KMS-11 (cell line): ENCODE results near the gene MINDY4B.

Experiments
- H2AFZ ChIP-seq: fragments of 200-600 bp; sonication (generic); 2 replicates; pipeline ENCODE4 v1.6.1; 2016; ENCODE audit warnings: antibody characterized with exemption, mixed run types, low read depth
- H3K27ac ChIP-seq: fragments of 200-600 bp; sonication (generic); 2 replicates; pipeline ENCODE4 v1.6.1; 2016; ENCODE audit warnings: mild to moderate bottlenecking, mixed run types
- H3K27me3 ChIP-seq: fragments of 200-600 bp; sonication (generic); 2 replicates; pipeline ENCODE4 v1.6.1; 2017; ENCODE audit warnings: mild to moderate bottlenecking, low read depth, mixed run types, moderate library complexity; ENCODE audit not compliant: insufficient read depth
- H3K36me3 ChIP-seq: fragments of 200-600 bp; sonication (generic); 2 replicates; pipeline ENCODE4 v1.6.1; 2017; ENCODE audit warnings: mild to moderate bottlenecking, mixed run types; ENCODE audit not compliant: insufficient read depth
- H3K4me1 ChIP-seq: fragments of 200-600 bp; sonication (generic); 2 replicates; pipeline ENCODE4 v1.6.1; 2016; ENCODE audit warnings: mild to moderate bottlenecking, low read depth, mixed run types; ENCODE audit not compliant: poor library complexity, severe bottlenecking
- H3K4me2 ChIP-seq: fragments of 200-600 bp; sonication (generic); 2 replicates; pipeline ENCODE4 v1.7.0; 2016; ENCODE audit warnings: mild to moderate bottlenecking, mixed run types
- H3K4me3 ChIP-seq: fragments of 200-600 bp; sonication (generic); IDR thresholded peaks from 2 replicates; pipeline ENCODE4 v1.6.1; 2017; ENCODE audit warnings: low read depth, low read length, mixed read lengths; ENCODE audit not compliant: insufficient read depth
- H3K79me2 ChIP-seq: fragments of 200-600 bp; sonication (generic); 2 replicates; pipeline ENCODE4 v1.6.1; 2016; ENCODE audit warnings: low read depth, mixed run types; ENCODE audit not compliant: insufficient read depth
- H3K9ac ChIP-seq: fragments of 200-600 bp; sonication (generic); 2 replicates; pipeline ENCODE4 v1.6.1; 2016; ENCODE audit warnings: mild to moderate bottlenecking, mixed run types
- H4K20me1 ChIP-seq: fragments of 200-600 bp; sonication (generic); 2 replicates; pipeline ENCODE4 v1.6.1; 2016; ENCODE audit warnings: mild to moderate bottlenecking, mixed run types; ENCODE audit not compliant: insufficient read depth
- CTCF ChIP-seq: fragments of 200-600 bp; sonication (generic); conservative IDR thresholded peaks from 2 replicates; pipeline ENCODE4 v1.6.1; 2017; ENCODE audit warnings: low read depth, mild to moderate bottlenecking, antibody characterized with exemption, low read length, moderate library complexity, mixed read lengths

The MINDY4B gene

GRCh38 chr3:150928234-150928633 is 23.0 kb upstream of the MINDY4B start:
- no peak overlapping the region for H3K4me2 ChIP-seq
- TF ChIP-seq CTCF: no peak
- H2AFZ ChIP-seq: no peak overlapping the region
- H3K27me3 ChIP-seq: no peaks in the 10 kb centered on the region
- H3K27ac ChIP-seq: no peak overlapping the region
- H3K36me3 ChIP-seq: no peaks in the 10 kb centered on the region
- H3K79me2 ChIP-seq: no peaks in the 10 kb centered on the region
- H3K4me1 ChIP-seq: peaks cover 7% of the 10 kb centered on the region
- H3K4me3 ChIP-seq: no peak overlapping the region
- no peaks in the 10 kb centered on the region for H4K20me1 ChIP-seq
- H3K9ac ChIP-seq: no peak overlapping the region

GRCh38 chr3:150926328-150926727 is 21.1 kb upstream of the MINDY4B start:
- TF ChIP-seq CTCF: no peak
- Histone ChIP-seq H3K27me3 (no peaks in the 10 kb centered on the region), H3K4me3 (peak overlapping the region; percentile 57), H3K9ac (no peak overlapping the region), H4K20me1 (no peaks in the 10 kb centered on the region), H3K27ac (no peak overlapping the region), H3K4me1 (peaks cover 7% of the 10 kb centered on the region), H2AFZ (peak overlapping the region; percentile 60; the same call in 1 of the 2 replicates), H3K4me2 (peak overlapping the region; percentile 56; the same call in 1 of the 2 replicates), H3K36me3 (no peaks in the 10 kb centered on the region), H3K79me2 (no peaks in the 10 kb centered on the region)

- peaks cover 7% of the 10 kb centered on the region for H3K4me1 ChIP-seq
- no peak overlapping the region for H3K27ac ChIP-seq
- H3K4me2 ChIP-seq: peak overlapping the region; percentile 56
- TF ChIP-seq CTCF: peak; percentile 94
- no peaks in the 10 kb centered on the region for H3K79me2 ChIP-seq
- no peaks in the 10 kb centered on the region for H3K36me3 ChIP-seq
- H3K27me3 ChIP-seq: no peaks in the 10 kb centered on the region
- H2AFZ ChIP-seq: peak overlapping the region; percentile 60
- H4K20me1 ChIP-seq: no peaks in the 10 kb centered on the region
- no peak overlapping the region for H3K9ac ChIP-seq
- peak overlapping the region; percentile 57 for H3K4me3 ChIP-seq
Measured at GRCh38 chr3:150925751-150926201, 20.5 kb upstream of the MINDY4B start.

GRCh38 chr3:150922611-150923010 is 17.4 kb upstream of the MINDY4B start:
- no peaks in the 10 kb centered on the region for H4K20me1 ChIP-seq
- H3K36me3 ChIP-seq: no peaks in the 10 kb centered on the region
- H3K4me1 ChIP-seq: peaks cover 7% of the 10 kb centered on the region
- H3K4me3 ChIP-seq: no peak overlapping the region
- no peak overlapping the region for H3K27ac ChIP-seq
- no peak overlapping the region for H2AFZ ChIP-seq
- H3K9ac ChIP-seq: no peak overlapping the region
- no peak overlapping the region for H3K4me2 ChIP-seq
- no peaks in the 10 kb centered on the region for H3K27me3 ChIP-seq
- no peaks in the 10 kb centered on the region for H3K79me2 ChIP-seq
- no peak for TF ChIP-seq CTCF
